IMR-90 (cell line): ENCODE data around the gene ULBP1. TPM values are rescaled to one million over a fixed set of nuclear protein-coding genes. Genes with fewer than 3 reads are reported as not detected.

Source experiments
- USF2 ChIP-seq: fragments of 150-350 bp; IDR thresholded peaks from 2 replicates; pipeline ENCODE4 v1.6.1; 2017; ENCODE audit warnings: mild to moderate bottlenecking, antibody characterized with exemption, low read length, low read depth
- polyA plus RNA-seq, 3 experiments: library from polyadenylated mRNA; depleted of rRNA; stranded (reverse); fragments of >200 nt; gene quantifications; 2 replicates each; pipeline ENCODE4 v1.2.3, GENCODE V29; 2012; ENCODE audit warnings: low replicate concordance in 1 of 3
- total RNA-seq: library from RNA; depleted of rRNA; stranded (reverse); fragments of >200 nt; gene quantifications from 2 replicates; pipeline ENCODE4 v1.2.3, GENCODE V29; 2012

The ULBP1 gene
- total and polyA plus RNA-seq, 2 of the 4 experiments (the other 2 are of a cell fraction): 0.18 to 0.87 TPM

GRCh38 chr6:149925253-149925973 is 38.3 kb upstream of the ULBP1 start (continued):
- no peak for TF ChIP-seq USF2
